ENCODE measurements around the gene SLC6A6.

Gene SLC6A6

GRCh38 chr3:14386254-14386653 is 16.2 kb upstream of the SLC6A6 start:
- ATAC-seq (ENCODE audit: insufficient read depth, low read depth) (no peak), DNase-seq (no peak)
- no peak overlapping the region for H3K27ac ChIP-seq (ENCODE audit: low read length)
- H4K20me1 ChIP-seq (ENCODE audit: insufficient read depth, low read length) = peaks cover 5% of the 10 kb centered on the region; the same call in 1 of the 2 replicates
- H3K79me2 ChIP-seq (ENCODE audit: insufficient read depth, low read length) = no peaks in the 10 kb centered on the region
- H3K4me3 ChIP-seq (ENCODE audit: low read depth in 1 of 2, low read length in 2 of 2) = no peak overlapping the region
- no peaks in the 10 kb centered on the region for H3K9me3 ChIP-seq (ENCODE audit: insufficient read depth, low read length, severe bottlenecking)
- no peaks in the 10 kb centered on the region for H3K4me1 ChIP-seq (ENCODE audit: insufficient read depth, low read length)
- no peaks in the 10 kb centered on the region for H3K36me3 ChIP-seq (ENCODE audit: insufficient read depth, low read length)
- H3K4me2 ChIP-seq (ENCODE audit: insufficient read depth, low read length) = no peak overlapping the region
- H2AFZ ChIP-seq (ENCODE audit: low read depth, low read length) = no peak overlapping the region
- no peak overlapping the region for H3K9ac ChIP-seq (ENCODE audit: low read depth, low read length)
- TF ChIP-seq, protein P1, sequence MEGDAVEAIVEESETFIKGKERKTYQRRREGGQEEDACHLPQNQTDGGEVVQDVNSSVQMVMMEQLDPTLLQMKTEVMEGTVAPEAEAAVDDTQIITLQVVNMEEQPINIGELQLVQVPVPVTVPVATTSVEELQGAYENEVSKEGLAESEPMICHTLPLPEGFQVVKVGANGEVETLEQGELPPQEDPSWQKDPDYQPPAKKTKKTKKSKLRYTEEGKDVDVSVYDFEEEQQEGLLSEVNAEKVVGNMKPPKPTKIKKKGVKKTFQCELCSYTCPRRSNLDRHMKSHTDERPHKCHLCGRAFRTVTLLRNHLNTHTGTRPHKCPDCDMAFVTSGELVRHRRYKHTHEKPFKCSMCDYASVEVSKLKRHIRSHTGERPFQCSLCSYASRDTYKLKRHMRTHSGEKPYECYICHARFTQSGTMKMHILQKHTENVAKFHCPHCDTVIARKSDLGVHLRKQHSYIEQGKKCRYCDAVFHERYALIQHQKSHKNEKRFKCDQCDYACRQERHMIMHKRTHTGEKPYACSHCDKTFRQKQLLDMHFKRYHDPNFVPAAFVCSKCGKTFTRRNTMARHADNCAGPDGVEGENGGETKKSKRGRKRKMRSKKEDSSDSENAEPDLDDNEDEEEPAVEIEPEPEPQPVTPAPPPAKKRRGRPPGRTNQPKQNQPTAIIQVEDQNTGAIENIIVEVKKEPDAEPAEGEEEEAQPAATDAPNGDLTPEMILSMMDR (IDR thresholded peaks at IDR 0.05; ENCODE audit: borderline replicate concordance, extremely low read depth, low read length, poor library complexity, severe bottlenecking) = no peak
- TF ChIP-seq EZH2 (IDR thresholded peaks at IDR 0.05; ENCODE audit: borderline replicate concordance, low read depth, low read length, severe bottlenecking) = no peak
- no peaks in the 10 kb centered on the region for H3K27me3 ChIP-seq (ENCODE audit: insufficient read depth, low read length, poor library complexity)

DNA sequence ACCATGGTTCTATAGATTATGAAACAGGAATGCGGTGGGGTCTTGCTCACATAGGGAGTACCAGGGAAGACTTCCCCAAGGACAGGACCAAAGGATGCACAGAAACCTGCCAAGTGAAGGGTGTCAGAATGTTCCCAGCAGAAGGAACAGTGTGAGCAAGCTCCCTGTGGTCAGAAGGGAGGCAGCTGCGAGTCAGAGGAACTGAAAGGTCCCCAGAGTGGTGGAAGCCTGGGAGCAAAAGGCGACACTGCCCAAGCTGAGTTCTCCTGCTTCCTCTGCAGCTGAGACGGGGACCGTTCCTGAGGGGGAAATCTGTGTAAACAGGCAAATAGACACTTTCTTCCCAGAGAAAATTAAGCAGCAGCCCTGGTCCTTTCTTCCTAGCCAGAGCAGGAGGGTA is 14.2 kb upstream of the SLC6A6 start:
- no peak for DNase-seq
- Histone ChIP-seq H3K4me2 (ENCODE audit: insufficient read depth, low read length) (no peak overlapping the region), H3K9ac (ENCODE audit: low read depth, low read length) (no peak overlapping the region), H3K9me3 (ENCODE audit: insufficient read depth, low read length, severe bottlenecking) (no peaks in the 10 kb centered on the region), H3K79me2 (ENCODE audit: insufficient read depth, low read length) (no peaks in the 10 kb centered on the region), H4K20me1 (ENCODE audit: insufficient read depth, low read length) (peaks cover 4% of the 10 kb centered on the region; the same call in 1 of the 2 replicates), H3K27me3 (ENCODE audit: insufficient read depth, low read length, poor library complexity) (no peaks in the 10 kb centered on the region), H2AFZ (ENCODE audit: low read depth, low read length) (no peak overlapping the region), H3K36me3 (ENCODE audit: insufficient read depth, low read length) (no peaks in the 10 kb centered on the region), H3K4me3 (ENCODE audit: low read depth in 1 of 2, low read length in 2 of 2) (no peak overlapping the region), H3K27ac (ENCODE audit: low read length) (no peak overlapping the region), H3K4me1 (ENCODE audit: insufficient read depth, low read length) (no peaks in the 10 kb centered on the region)
- TF ChIP-seq EZH2 (IDR thresholded peaks at IDR 0.05; ENCODE audit: borderline replicate concordance, low read depth, low read length, severe bottlenecking) = no peak
- TF ChIP-seq, protein P1 (IDR thresholded peaks at IDR 0.05; ENCODE audit: borderline replicate concordance, extremely low read depth, low read length, poor library complexity, severe bottlenecking) = no peak
- ATAC-seq (ENCODE audit: insufficient read depth, low read depth) = no peak

- Histone ChIP-seq H3K79me2 (ENCODE audit: insufficient read depth, low read length) (no peaks in the 10 kb centered on the region), H3K9me3 (ENCODE audit: insufficient read depth, low read length, severe bottlenecking) (no peaks in the 10 kb centered on the region), H3K27me3 (ENCODE audit: insufficient read depth, low read length, poor library complexity) (no peaks in the 10 kb centered on the region), H3K9ac (ENCODE audit: low read depth, low read length) (no peak overlapping the region), H3K4me2 (ENCODE audit: insufficient read depth, low read length) (no peak overlapping the region), H3K36me3 (ENCODE audit: insufficient read depth, low read length) (no peaks in the 10 kb centered on the region), H3K4me3 (ENCODE audit: low read depth in 1 of 2, low read length in 2 of 2) (no peak overlapping the region), H3K27ac (ENCODE audit: low read length) (no peak overlapping the region), H4K20me1 (ENCODE audit: insufficient read depth, low read length) (no peaks in the 10 kb centered on the region), H2AFZ (ENCODE audit: low read depth, low read length) (no peak overlapping the region), H3K4me1 (ENCODE audit: insufficient read depth, low read length) (no peaks in the 10 kb centered on the region)
- ATAC-seq (ENCODE audit: insufficient read depth, low read depth) = no peak
- no peak for TF ChIP-seq EZH2 (IDR thresholded peaks at IDR 0.05; ENCODE audit: borderline replicate concordance, low read depth, low read length, severe bottlenecking)
- TF ChIP-seq, protein P1 (IDR thresholded peaks at IDR 0.05; ENCODE audit: borderline replicate concordance, extremely low read depth, low read length, poor library complexity, severe bottlenecking) = no peak
- no peak for DNase-seq
Measured at GRCh38 chr3:14389166-14389606, 13.2 kb upstream of the SLC6A6 start.

- TF ChIP-seq, protein P1 (IDR thresholded peaks at IDR 0.05; ENCODE audit: borderline replicate concordance, extremely low read depth, low read length, poor library complexity, severe bottlenecking) = no peak
- TF ChIP-seq EZH2 (IDR thresholded peaks at IDR 0.05; ENCODE audit: borderline replicate concordance, low read depth, low read length, severe bottlenecking) = no peak
- no peak overlapping the region for H2AFZ ChIP-seq (ENCODE audit: low read depth, low read length)
- H3K36me3 ChIP-seq (ENCODE audit: insufficient read depth, low read length) = no peaks in the 10 kb centered on the region
- no peaks in the 10 kb centered on the region for H3K4me1 ChIP-seq (ENCODE audit: insufficient read depth, low read length)
- no peak for ATAC-seq (ENCODE audit: insufficient read depth, low read depth)
- no peak overlapping the region for H3K4me3 ChIP-seq (ENCODE audit: low read depth in 1 of 2, low read length in 2 of 2)
- no peak overlapping the region for H3K27ac ChIP-seq (ENCODE audit: low read length)
- H3K9ac ChIP-seq (ENCODE audit: low read depth, low read length) = no peak overlapping the region
- H3K9me3 ChIP-seq (ENCODE audit: insufficient read depth, low read length, severe bottlenecking) = no peaks in the 10 kb centered on the region
- DNase-seq = no peak
- H3K79me2 ChIP-seq (ENCODE audit: insufficient read depth, low read length) = no peaks in the 10 kb centered on the region
- H3K4me2 ChIP-seq (ENCODE audit: insufficient read depth, low read length) = no peak overlapping the region
- H3K27me3 ChIP-seq (ENCODE audit: insufficient read depth, low read length, poor library complexity) = no peaks in the 10 kb centered on the region
- no peaks in the 10 kb centered on the region for H4K20me1 ChIP-seq (ENCODE audit: insufficient read depth, low read length)
Measured at GRCh38 chr3:14389716-14390115, 12.7 kb upstream of the SLC6A6 start.
